SU-DHL-6 (cell line): ENCODE data around the gene CCT5.

Source experiments
- H2AFZ ChIP-seq: fragments of 200-600 bp; sonication (generic); 2 replicates; pipeline ENCODE4 v1.6.1; 2014; ENCODE audit warnings: low read depth, mild to moderate bottlenecking, moderate library complexity, mixed read lengths, antibody characterized with exemption, low read length; ENCODE audit not compliant: severe bottlenecking
- H3F3A ChIP-seq: fragments of 200-600 bp; shearing (Covaris generic); 2 replicates; pipeline ENCODE4 v1.6.0; 2016; ENCODE audit warnings: antibody characterized with exemption, mild to moderate bottlenecking; ENCODE audit not compliant: insufficient read depth
- H3K27ac ChIP-seq: fragments of 200-600 bp; sonication (generic); 2 replicates; pipeline ENCODE4 v1.5.1; 2016; ENCODE audit warnings: low read depth, mild to moderate bottlenecking, low read length, moderate library complexity, mixed read lengths
- H3K27me3 ChIP-seq: fragments of 200-600 bp; sonication (generic), shearing (Covaris generic); 2 replicates; pipeline ENCODE4 v1.6.0; 2014; ENCODE audit warnings: mild to moderate bottlenecking, low read length
- H3K36me3 ChIP-seq: fragments of 200-600 bp; sonication (generic); 2 replicates; pipeline ENCODE4 v1.6.1; 2014; ENCODE audit warnings: mild to moderate bottlenecking, low read length, mixed read lengths
- H3K4me2 ChIP-seq: fragments of 300-600, 200-600 bp; shearing (Covaris generic), sonication (generic); 2 replicates; pipeline ENCODE4 v1.6.0; 2014; ENCODE audit warnings: low read length, low read depth, mild to moderate bottlenecking; ENCODE audit not compliant: poor library complexity, severe bottlenecking
- H3K4me3 ChIP-seq: fragments of 200-600 bp; sonication (generic); 2 replicates; pipeline ENCODE4 v1.5.1; 2014; ENCODE audit warnings: antibody characterized with exemption, low read length, mild to moderate bottlenecking, mixed read lengths; ENCODE audit not compliant: insufficient read depth, poor library complexity, severe bottlenecking
- H3K79me2 ChIP-seq: fragments of 200-600 bp; sonication (generic); 2 replicates; pipeline ENCODE4 v1.6.1; 2014; ENCODE audit warnings: mild to moderate bottlenecking, low read length, moderate library complexity; ENCODE audit not compliant: insufficient read depth
- H3K9ac ChIP-seq: fragments of 200-600 bp; sonication (generic); 2 replicates; pipeline ENCODE4 v1.7.0; 2014; ENCODE audit warnings: mild to moderate bottlenecking, low read length
- H3K9me2 ChIP-seq: fragments of 200-600 bp; sonication (generic); replicated peaks from 2 replicates; pipeline ENCODE4 v1.6.1; 2014; ENCODE audit warnings: low read length; ENCODE audit not compliant: insufficient read depth
- H3K9me3 ChIP-seq: fragments of 200-600 bp; sonication (generic); 2 replicates; pipeline ENCODE4 v1.6.1; 2014; ENCODE audit warnings: low read length, mixed read lengths; ENCODE audit not compliant: insufficient read depth
- H4K20me1 ChIP-seq: fragments of 200-600 bp; sonication (generic); 2 replicates; pipeline ENCODE4 v1.6.1; 2014; ENCODE audit warnings: low read depth, mild to moderate bottlenecking, antibody characterized with exemption, low read length, moderate library complexity, mixed read lengths
- EZH2phosphoT487 ChIP-seq: fragments of 200-600 bp; sonication (generic), shearing (Covaris generic); conservative IDR thresholded peaks from 2 replicates; pipeline ENCODE4 v1.6.1; 2018; ENCODE audit warnings: mild to moderate bottlenecking, antibody characterized with exemption, low read length, moderate library complexity, mixed read lengths
- TF ChIP-seq, protein P1 (sequence below): fragments of 200-600 bp; sonication (generic); IDR thresholded peaks from one replicate; pipeline ENCODE4 v1.5.1; 2017; ENCODE audit warnings: antibody characterized with exemption, mild to moderate bottlenecking, low read length, moderate library complexity; ENCODE audit not compliant: insufficient read depth, poor library complexity, severe bottlenecking

CCT5 gene

GRCh38 chr5:10250806-10251276, 761 bp downstream of the CCT5 start:
- Histone ChIP-seq H3K9ac (peak overlapping the region; percentile 97), H3K4me3 (peak overlapping the region; percentile 84), H3K27ac (peak overlapping the region; percentile 85), H3K36me3 (peaks cover 20% of the 10 kb centered on the region), H3K9me2 (no peaks in the 10 kb centered on the region), H3F3A (no peaks in the 10 kb centered on the region), H4K20me1 (peaks cover 24% of the 10 kb centered on the region), H3K27me3 (no peaks in the 10 kb centered on the region), H3K9me3 (no peaks in the 10 kb centered on the region), H3K79me2 (peaks cover 77% of the 10 kb centered on the region), H3K4me2 (peak overlapping the region; percentile 63), H2AFZ (peak overlapping the region; percentile 46)
- TF ChIP-seq EZH2phosphoT487 = no peak
- TF ChIP-seq, protein P1, sequence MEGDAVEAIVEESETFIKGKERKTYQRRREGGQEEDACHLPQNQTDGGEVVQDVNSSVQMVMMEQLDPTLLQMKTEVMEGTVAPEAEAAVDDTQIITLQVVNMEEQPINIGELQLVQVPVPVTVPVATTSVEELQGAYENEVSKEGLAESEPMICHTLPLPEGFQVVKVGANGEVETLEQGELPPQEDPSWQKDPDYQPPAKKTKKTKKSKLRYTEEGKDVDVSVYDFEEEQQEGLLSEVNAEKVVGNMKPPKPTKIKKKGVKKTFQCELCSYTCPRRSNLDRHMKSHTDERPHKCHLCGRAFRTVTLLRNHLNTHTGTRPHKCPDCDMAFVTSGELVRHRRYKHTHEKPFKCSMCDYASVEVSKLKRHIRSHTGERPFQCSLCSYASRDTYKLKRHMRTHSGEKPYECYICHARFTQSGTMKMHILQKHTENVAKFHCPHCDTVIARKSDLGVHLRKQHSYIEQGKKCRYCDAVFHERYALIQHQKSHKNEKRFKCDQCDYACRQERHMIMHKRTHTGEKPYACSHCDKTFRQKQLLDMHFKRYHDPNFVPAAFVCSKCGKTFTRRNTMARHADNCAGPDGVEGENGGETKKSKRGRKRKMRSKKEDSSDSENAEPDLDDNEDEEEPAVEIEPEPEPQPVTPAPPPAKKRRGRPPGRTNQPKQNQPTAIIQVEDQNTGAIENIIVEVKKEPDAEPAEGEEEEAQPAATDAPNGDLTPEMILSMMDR = no peak

- H3K9me2 ChIP-seq = no peaks in the 10 kb centered on the region
- no peak overlapping the region for H2AFZ ChIP-seq
- peak overlapping the region; percentile 84 for H3K4me3 ChIP-seq
- peak overlapping the region; percentile 97 for H3K9ac ChIP-seq
- 0 out of 2 replicates have a peak overlapping the region, but pooled peaks have one; percentile 85 for H3K27ac ChIP-seq
- peaks cover 26% of the 10 kb centered on the region for H3K36me3 ChIP-seq
- TF ChIP-seq EZH2phosphoT487 = no peak
- TF ChIP-seq, protein P1 = no peak
- H3K79me2 ChIP-seq = peaks cover 82% of the 10 kb centered on the region
- H3K9me3 ChIP-seq = no peaks in the 10 kb centered on the region
- peaks cover 28% of the 10 kb centered on the region for H4K20me1 ChIP-seq
- no peaks in the 10 kb centered on the region for H3F3A ChIP-seq
- peak overlapping the region; percentile 63 for H3K4me2 ChIP-seq
- no peaks in the 10 kb centered on the region for H3K27me3 ChIP-seq
Measured at GRCh38 chr5:10251405-10251804, 1.3 kb downstream of the CCT5 start.

DNA sequence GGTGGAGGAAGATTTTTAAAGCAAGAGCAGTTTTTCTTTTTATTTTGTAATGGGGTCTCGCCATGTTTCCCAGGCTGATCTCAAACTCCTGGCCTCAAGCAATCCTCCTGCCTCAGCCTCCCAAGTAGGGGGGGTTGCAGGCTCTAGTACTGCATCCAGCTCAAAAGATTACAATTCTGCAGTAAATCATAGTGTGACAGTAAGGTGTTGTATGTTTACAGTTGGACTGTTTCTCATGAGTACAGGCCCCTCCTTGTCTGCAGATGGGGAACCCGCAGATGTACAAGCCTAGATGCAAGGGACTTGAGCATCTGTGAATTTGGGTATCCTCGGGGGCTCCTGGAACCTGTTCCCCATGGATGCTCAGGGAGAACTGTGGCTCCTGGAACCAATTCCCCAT, 3.3 kb downstream of the CCT5 start:
- Histone ChIP-seq H3F3A (no peaks in the 10 kb centered on the region), H3K79me2 (peaks cover 80% of the 10 kb centered on the region), H3K9ac (no peak overlapping the region), H3K36me3 (peaks cover 43% of the 10 kb centered on the region), H3K4me3 (no peak overlapping the region), H2AFZ (no peak overlapping the region), H4K20me1 (peaks cover 28% of the 10 kb centered on the region), H3K4me2 (peak overlapping the region; percentile 19), H3K27ac (no peak overlapping the region), H3K9me3 (no peaks in the 10 kb centered on the region), H3K9me2 (no peaks in the 10 kb centered on the region), H3K27me3 (no peaks in the 10 kb centered on the region)
- TF ChIP-seq, protein P1 = no peak
- no peak for TF ChIP-seq EZH2phosphoT487
